ENCODE data around the gene GEMIN5. TPM values are rescaled to one million over a fixed set of nuclear protein-coding genes. Genes with fewer than 3 reads are reported as not detected.

Gene GEMIN5
- total and polyA plus RNA-seq, 2 of the 13 experiments (the other 11 are each of a cell fraction or from before 2014, with no cell fraction given): 6.6 to 28.6 TPM

DNA sequence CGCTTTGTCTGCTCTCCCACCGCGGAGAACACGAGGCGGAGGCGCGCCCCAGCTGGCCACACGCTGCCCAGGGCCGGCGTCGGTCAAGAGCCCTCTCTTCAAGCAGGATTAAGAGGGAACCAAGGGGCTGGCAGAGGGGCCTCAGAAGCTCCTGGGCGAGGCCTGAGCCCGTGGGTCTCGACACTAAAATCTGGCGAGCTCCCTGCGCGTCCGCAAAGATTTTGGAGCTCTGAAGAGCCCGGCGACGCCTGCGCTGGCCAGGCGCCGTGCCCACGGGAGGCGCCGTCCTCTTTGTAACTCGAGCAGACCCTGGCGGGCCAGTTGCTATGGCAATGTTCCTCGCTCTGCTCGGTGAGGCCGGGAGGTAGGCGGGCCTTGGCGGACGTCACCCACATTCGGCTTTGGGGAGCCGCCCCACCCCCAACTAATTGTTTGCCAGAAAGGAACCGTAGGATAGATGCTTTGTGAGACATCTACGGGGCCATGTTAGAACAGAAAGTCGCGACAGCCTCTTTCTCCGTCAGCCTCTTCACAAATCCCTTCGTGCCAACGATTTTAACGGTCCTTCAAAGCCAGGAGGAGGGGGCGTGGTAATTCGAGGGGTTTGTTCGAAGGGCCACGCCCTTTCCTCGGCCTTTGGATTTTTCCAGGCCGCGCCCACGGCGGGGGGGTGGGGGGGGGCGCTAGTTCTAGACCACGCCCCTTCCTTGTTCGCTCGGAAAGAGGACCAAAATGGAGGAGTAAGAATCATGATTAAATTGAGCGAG, 80.3 kb downstream of the GEMIN5 start (continued):
- TF ChIP-seq ZNF3 (CRISPR knock-in tag; IDR thresholded peaks at IDR 0.05): no peak
- TF ChIP-seq ZNF850 (CRISPR knock-in tag; conservative IDR thresholded peaks at IDR 0.05): no peak
- TF ChIP-seq MBD4 (IDR thresholded peaks at IDR 0.05; ENCODE audit: borderline replicate concordance, low read length): no peak
- no peak for TF ChIP-seq ZNF530 (CRISPR knock-in tag; IDR thresholded peaks at IDR 0.05; ENCODE audit: low read depth)
- no peak for TF ChIP-seq RELA (CRISPR knock-in tag; IDR thresholded peaks at IDR 0.05)
- no peak for TF ChIP-seq DNMT3B (CRISPR knock-in tag; conservative IDR thresholded peaks at IDR 0.05)
- TF ChIP-seq, protein P1, sequence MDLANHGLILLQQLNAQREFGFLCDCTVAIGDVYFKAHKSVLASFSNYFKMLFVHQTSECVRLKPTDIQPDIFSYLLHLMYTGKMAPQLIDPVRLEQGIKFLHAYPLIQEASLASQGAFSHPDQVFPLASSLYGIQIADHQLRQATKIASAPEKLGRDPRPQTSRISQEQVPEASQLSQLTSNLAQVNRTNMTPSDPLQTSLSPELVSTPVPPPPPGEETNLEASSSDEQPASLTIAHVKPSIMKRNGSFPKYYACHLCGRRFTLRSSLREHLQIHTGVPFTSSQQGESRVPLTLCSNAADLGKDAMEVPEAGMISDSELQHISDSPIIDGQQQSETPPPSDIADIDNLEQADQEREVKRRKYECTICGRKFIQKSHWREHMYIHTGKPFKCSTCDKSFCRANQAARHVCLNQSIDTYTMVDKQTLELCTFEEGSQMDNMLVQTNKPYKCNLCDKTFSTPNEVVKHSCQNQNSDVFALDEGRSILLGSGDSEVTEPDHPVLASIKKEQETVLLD (CRISPR knock-in tag; IDR thresholded peaks at IDR 0.05; ENCODE audit: low read depth): no peak
- TF ChIP-seq, protein P2, sequence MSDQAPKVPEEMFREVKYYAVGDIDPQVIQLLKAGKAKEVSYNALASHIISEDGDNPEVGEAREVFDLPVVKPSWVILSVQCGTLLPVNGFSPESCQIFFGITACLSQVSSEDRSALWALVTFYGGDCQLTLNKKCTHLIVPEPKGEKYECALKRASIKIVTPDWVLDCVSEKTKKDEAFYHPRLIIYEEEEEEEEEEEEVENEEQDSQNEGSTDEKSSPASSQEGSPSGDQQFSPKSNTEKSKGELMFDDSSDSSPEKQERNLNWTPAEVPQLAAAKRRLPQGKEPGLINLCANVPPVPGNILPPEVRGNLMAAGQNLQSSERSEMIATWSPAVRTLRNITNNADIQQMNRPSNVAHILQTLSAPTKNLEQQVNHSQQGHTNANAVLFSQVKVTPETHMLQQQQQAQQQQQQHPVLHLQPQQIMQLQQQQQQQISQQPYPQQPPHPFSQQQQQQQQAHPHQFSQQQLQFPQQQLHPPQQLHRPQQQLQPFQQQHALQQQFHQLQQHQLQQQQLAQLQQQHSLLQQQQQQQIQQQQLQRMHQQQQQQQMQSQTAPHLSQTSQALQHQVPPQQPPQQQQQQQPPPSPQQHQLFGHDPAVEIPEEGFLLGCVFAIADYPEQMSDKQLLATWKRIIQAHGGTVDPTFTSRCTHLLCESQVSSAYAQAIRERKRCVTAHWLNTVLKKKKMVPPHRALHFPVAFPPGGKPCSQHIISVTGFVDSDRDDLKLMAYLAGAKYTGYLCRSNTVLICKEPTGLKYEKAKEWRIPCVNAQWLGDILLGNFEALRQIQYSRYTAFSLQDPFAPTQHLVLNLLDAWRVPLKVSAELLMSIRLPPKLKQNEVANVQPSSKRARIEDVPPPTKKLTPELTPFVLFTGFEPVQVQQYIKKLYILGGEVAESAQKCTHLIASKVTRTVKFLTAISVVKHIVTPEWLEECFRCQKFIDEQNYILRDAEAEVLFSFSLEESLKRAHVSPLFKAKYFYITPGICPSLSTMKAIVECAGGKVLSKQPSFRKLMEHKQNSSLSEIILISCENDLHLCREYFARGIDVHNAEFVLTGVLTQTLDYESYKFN (CRISPR knock-in tag; conservative IDR thresholded peaks at IDR 0.05): 0 out of 2 replicates have a peak, but pooled peaks have one; percentile 39
- TF ChIP-seq ZNF782 (CRISPR knock-in tag; IDR thresholded peaks at IDR 0.05; ENCODE audit: borderline replicate concordance): peak; percentile 66; the same call in 1 of the 2 replicates
- no peak for TF ChIP-seq ZFP36 (IDR thresholded peaks at IDR 0.05; ENCODE audit: borderline replicate concordance, low read depth, low read length, partially characterized antibody)
- TF ChIP-seq, protein P3, sequence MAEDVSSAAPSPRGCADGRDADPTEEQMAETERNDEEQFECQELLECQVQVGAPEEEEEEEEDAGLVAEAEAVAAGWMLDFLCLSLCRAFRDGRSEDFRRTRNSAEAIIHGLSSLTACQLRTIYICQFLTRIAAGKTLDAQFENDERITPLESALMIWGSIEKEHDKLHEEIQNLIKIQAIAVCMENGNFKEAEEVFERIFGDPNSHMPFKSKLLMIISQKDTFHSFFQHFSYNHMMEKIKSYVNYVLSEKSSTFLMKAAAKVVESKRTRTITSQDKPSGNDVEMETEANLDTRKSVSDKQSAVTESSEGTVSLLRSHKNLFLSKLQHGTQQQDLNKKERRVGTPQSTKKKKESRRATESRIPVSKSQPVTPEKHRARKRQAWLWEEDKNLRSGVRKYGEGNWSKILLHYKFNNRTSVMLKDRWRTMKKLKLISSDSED (CRISPR knock-in tag; IDR thresholded peaks at IDR 0.05): no peak
- TF ChIP-seq ZNF569 (CRISPR knock-in tag; IDR thresholded peaks at IDR 0.05; ENCODE audit: borderline replicate concordance): no peak
- TF ChIP-seq YEATS2 (CRISPR knock-in tag; IDR thresholded peaks at IDR 0.05; ENCODE audit: borderline replicate concordance): no peak
- TF ChIP-seq, protein P4, sequence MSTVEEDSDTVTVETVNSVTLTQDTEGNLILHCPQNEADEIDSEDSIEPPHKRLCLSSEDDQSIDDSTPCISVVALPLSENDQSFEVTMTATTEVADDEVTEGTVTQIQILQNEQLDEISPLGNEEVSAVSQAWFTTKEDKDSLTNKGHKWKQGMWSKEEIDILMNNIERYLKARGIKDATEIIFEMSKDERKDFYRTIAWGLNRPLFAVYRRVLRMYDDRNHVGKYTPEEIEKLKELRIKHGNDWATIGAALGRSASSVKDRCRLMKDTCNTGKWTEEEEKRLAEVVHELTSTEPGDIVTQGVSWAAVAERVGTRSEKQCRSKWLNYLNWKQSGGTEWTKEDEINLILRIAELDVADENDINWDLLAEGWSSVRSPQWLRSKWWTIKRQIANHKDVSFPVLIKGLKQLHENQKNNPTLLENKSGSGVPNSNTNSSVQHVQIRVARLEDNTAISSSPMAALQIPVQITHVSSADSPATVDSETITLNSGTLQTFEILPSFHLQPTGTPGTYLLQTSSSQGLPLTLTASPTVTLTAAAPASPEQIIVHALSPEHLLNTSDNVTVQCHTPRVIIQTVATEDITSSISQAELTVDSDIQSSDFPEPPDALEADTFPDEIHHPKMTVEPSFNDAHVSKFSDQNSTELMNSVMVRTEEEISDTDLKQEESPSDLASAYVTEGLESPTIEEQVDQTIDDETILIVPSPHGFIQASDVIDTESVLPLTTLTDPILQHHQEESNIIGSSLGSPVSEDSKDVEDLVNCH (CRISPR knock-in tag; IDR thresholded peaks at IDR 0.05): no peak
- peak; percentile 62; the same call in 1 of the 2 replicates for TF ChIP-seq TGIF2 (CRISPR knock-in tag; IDR thresholded peaks at IDR 0.05)
- TF ChIP-seq, protein P5, sequence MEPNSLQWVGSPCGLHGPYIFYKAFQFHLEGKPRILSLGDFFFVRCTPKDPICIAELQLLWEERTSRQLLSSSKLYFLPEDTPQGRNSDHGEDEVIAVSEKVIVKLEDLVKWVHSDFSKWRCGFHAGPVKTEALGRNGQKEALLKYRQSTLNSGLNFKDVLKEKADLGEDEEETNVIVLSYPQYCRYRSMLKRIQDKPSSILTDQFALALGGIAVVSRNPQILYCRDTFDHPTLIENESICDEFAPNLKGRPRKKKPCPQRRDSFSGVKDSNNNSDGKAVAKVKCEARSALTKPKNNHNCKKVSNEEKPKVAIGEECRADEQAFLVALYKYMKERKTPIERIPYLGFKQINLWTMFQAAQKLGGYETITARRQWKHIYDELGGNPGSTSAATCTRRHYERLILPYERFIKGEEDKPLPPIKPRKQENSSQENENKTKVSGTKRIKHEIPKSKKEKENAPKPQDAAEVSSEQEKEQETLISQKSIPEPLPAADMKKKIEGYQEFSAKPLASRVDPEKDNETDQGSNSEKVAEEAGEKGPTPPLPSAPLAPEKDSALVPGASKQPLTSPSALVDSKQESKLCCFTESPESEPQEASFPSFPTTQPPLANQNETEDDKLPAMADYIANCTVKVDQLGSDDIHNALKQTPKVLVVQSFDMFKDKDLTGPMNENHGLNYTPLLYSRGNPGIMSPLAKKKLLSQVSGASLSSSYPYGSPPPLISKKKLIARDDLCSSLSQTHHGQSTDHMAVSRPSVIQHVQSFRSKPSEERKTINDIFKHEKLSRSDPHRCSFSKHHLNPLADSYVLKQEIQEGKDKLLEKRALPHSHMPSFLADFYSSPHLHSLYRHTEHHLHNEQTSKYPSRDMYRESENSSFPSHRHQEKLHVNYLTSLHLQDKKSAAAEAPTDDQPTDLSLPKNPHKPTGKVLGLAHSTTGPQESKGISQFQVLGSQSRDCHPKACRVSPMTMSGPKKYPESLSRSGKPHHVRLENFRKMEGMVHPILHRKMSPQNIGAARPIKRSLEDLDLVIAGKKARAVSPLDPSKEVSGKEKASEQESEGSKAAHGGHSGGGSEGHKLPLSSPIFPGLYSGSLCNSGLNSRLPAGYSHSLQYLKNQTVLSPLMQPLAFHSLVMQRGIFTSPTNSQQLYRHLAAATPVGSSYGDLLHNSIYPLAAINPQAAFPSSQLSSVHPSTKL (CRISPR knock-in tag; IDR thresholded peaks at IDR 0.05): no peak

Measured in HepG2 (cell line).